CD14-positive monocyte (primary cell): ENCODE data around the gene KCNJ5. TPM values are rescaled to one million over a fixed set of nuclear protein-coding genes. Genes with fewer than 3 reads are reported as not detected.

ENCODE experiments used
- DNase-seq, 3 donors: peaks; one replicate each; pipeline ENCODE4 v3.0.0-alpha.2; 2011 to 2022
- H2AFZ ChIP-seq: 2 replicates; pipeline ENCODE4 v1.6.0; 2012; ENCODE audit warnings: mild to moderate bottlenecking, low read depth, low read length, inconsistent platforms; ENCODE audit not compliant: insufficient read depth, poor library complexity, severe bottlenecking
- H3K27ac ChIP-seq, 2 donors: 1 replicate in 1 of 2; 2 replicates in 1 of 2; pipeline ENCODE4 v1.5.1; 2012 to 2013; ENCODE audit warnings: low read length in 2 of 2, control low read depth in 1 of 2, inconsistent platforms in 1 of 2, low read depth in 1 of 2, mild to moderate bottlenecking in 1 of 2
- H3K27me3 ChIP-seq, 2 donors: one replicate each; pipeline versions ENCODE4 v1.6.0 to v1.6.1; 2011 to 2013; ENCODE audit warnings: low read length in 2 of 2; ENCODE audit not compliant: control insufficient read depth in 2 of 2, insufficient read depth in 2 of 2
- H3K36me3 ChIP-seq, 2 donors: replicated peaks in 1 of 2; 1 replicate in 1 of 2; 2 replicates in 1 of 2; pipeline versions ENCODE4 v1.5.1 to v1.6.1; 2012 to 2013; ENCODE audit warnings: low read length in 2 of 2, control low read depth in 1 of 2, inconsistent platforms in 1 of 2, mild to moderate bottlenecking in 1 of 2; ENCODE audit not compliant: insufficient read depth in 2 of 2, control insufficient read depth in 1 of 2
- H3K4me1 ChIP-seq, 2 donors: 1 replicate in 1 of 2; 2 replicates in 1 of 2; pipeline versions ENCODE4 v1.5.1 to v1.6.1; 2012 to 2013; ENCODE audit warnings: low read length in 2 of 2, control low read depth in 1 of 2, inconsistent platforms in 1 of 2, mild to moderate bottlenecking in 1 of 2, moderate library complexity in 1 of 2; ENCODE audit not compliant: insufficient read depth in 2 of 2, control insufficient read depth in 1 of 2
- H3K4me2 ChIP-seq: replicated peaks from 2 replicates; pipeline ENCODE3; 2012; ENCODE audit warnings: low read length, moderate library complexity, mild to moderate bottlenecking; ENCODE audit not compliant: poor library complexity, severe bottlenecking; ENCODE audit errors: extremely low read depth
- H3K4me3 ChIP-seq, 3 experiments: fragments of 200-600 bp in 1 of 3; sonication (generic) in 1 of 3; replicated peaks in 1 of 3; 1 replicate in 2 of 3; 2 replicates in 1 of 3; pipeline ENCODE4 v1.5.1; 2011 to 2013; ENCODE audit warnings: low read length in 3 of 3, mild to moderate bottlenecking in 3 of 3, control low read depth in 2 of 3, low read depth in 2 of 3, inconsistent platforms in 1 of 3, moderate library complexity in 1 of 3
- H3K79me2 ChIP-seq: 2 replicates; pipeline ENCODE4 v1.6.0; 2012; ENCODE audit warnings: mild to moderate bottlenecking, control low read depth, inconsistent platforms, low read length, moderate library complexity; ENCODE audit not compliant: insufficient read depth
- H3K9ac ChIP-seq: 2 replicates; pipeline ENCODE4 v1.6.0; 2017; ENCODE audit warnings: low read length, mild to moderate bottlenecking; ENCODE audit not compliant: insufficient read depth, poor library complexity, severe bottlenecking
- H3K9me3 ChIP-seq, 2 donors: replicated peaks in 1 of 2; 1 replicate in 1 of 2; 2 replicates in 1 of 2; pipeline versions ENCODE4 v1.5.1 to v1.6.1; 2012 to 2013; ENCODE audit warnings: low read length in 2 of 2, control low read depth in 1 of 2; ENCODE audit not compliant: control insufficient read depth in 1 of 2, insufficient read depth in 1 of 2
- H4K20me1 ChIP-seq: 2 replicates; pipeline ENCODE4 v1.6.0; 2012; ENCODE audit warnings: mild to moderate bottlenecking, low read length, control low read depth, moderate library complexity; ENCODE audit not compliant: insufficient read depth
- H3K27ac Mint-ChIP-seq, 7 donors: one replicate each; pipeline ENCODE4 v1.8.0; 2020; ENCODE audit warnings: mild to moderate bottlenecking in 7 of 7, mixed read lengths in 7 of 7, moderate library complexity in 6 of 7, inconsistent platforms in 2 of 7
- H3K27me3 Mint-ChIP-seq, 3 donors: one replicate each; pipeline ENCODE4 v1.8.0; 2021 to 2022; ENCODE audit warnings: low read depth in 3 of 3, mild to moderate bottlenecking in 3 of 3, mixed read lengths in 3 of 3, moderate library complexity in 3 of 3, inconsistent platforms in 1 of 3
- H3K36me3 Mint-ChIP-seq, 2 donors: one replicate each; pipeline ENCODE4 v1.8.0; 2020; ENCODE audit warnings: mixed read lengths in 2 of 2, inconsistent platforms in 1 of 2, mild to moderate bottlenecking in 1 of 2
- H3K4me1 Mint-ChIP-seq: one replicate; pipeline ENCODE4 v1.8.0; 2020; ENCODE audit warnings: mild to moderate bottlenecking, mixed read lengths
- H3K4me3 Mint-ChIP-seq, 2 donors: one replicate each; pipeline ENCODE4 v1.8.0; 2020; ENCODE audit warnings: mild to moderate bottlenecking in 2 of 2, mixed read lengths in 2 of 2, moderate library complexity in 1 of 2
- H3K9me3 Mint-ChIP-seq, 7 donors: one replicate each; pipeline ENCODE4 v1.8.0; 2020 to 2022; ENCODE audit warnings: mixed read lengths in 7 of 7, mild to moderate bottlenecking in 6 of 7, moderate library complexity in 6 of 7, inconsistent platforms in 2 of 7
- CTCF ChIP-seq: fragments of 200-600 bp; IDR thresholded peaks from one replicate; pipeline ENCODE4 v1.8.0; 2022; ENCODE audit warnings: antibody characterized with exemption, mild to moderate bottlenecking
- WGBS: methylation state at CpG from one replicate; pipeline ENCODE4 v1.1.5; 2013; ENCODE audit warnings: missing lambda C conversion rate; ENCODE audit not compliant: insufficient coverage; 5-methylcytosine and 5-hydroxymethylcytosine counted together
- intact Hi-C, 2 donors: fragments of 100-400 bp; cut with micrococcal nuclease; formaldehyde crosslinking; loops; one replicate each; pipeline versions ENCODE4 v1.15.0 to v1.15.1; 2023
- polyA plus RNA-seq, 3 donors: library from polyadenylated mRNA; depleted of rRNA in 1 of 3; unstranded in 2 of 3; stranded (reverse) in 1 of 3; fragments of 300-500 nt in 2 of 3; fragments of >200 nt in 1 of 3; fragmentation: Illumina TruSeq in 2 of 3; gene quantifications; 1 replicate in 2 of 3; 2 replicates in 1 of 3; pipeline ENCODE4 v1.2.3, GENCODE V29; 2012 to 2021

KCNJ5 gene
- polyA plus RNA-seq, 3 donors: 0.03 TPM; not detected in 2

- no peak for DNase-seq
- Histone ChIP-seq H3K4me1 (peaks cover 0 to 5% of the 10 kb centered on the region in 2 donors), H3K9me3 (no peaks in the 10 kb centered on the region), H4K20me1 (no peaks in the 10 kb centered on the region), H2AFZ (peak overlapping the region; percentile 41), H3K9ac (no peak overlapping the region), H3K79me2 (no peaks in the 10 kb centered on the region), H3K27me3 (no peaks in the 10 kb centered on the region), H3K36me3 (no peaks in the 10 kb centered on the region), H3K27ac (no peak overlapping the region), H3K4me3 (no peak overlapping the region), H3K4me2 (no peak overlapping the region)
- WGBS: 93% methylated on average over 10 of the region's 14 CpGs
- peaks cover 3 to 6% (median 5%) of the 10 kb centered on the region in 3 donors for H3K27me3 Mint-ChIP-seq
- no peak for TF ChIP-seq CTCF
- no peaks in the 10 kb centered on the region for H3K36me3 Mint-ChIP-seq
- intact Hi-C loops: no loop called here
- H3K9me3 Mint-ChIP-seq: no peaks in the 10 kb centered on the region
- H3K4me1 Mint-ChIP-seq: peaks cover 9% of the 10 kb centered on the region
- no peak overlapping the region for H3K27ac Mint-ChIP-seq
- no peak overlapping the region for H3K4me3 Mint-ChIP-seq
Observed at GRCh38 chr11:128941573-128942271, 50.6 kb downstream of the KCNJ5 start.

GRCh38 chr11:128942272-128942612, 51.1 kb downstream of the KCNJ5 start:
- H3K4me3 ChIP-seq: no peak overlapping the region
- no peaks in the 10 kb centered on the region for H3K27me3 ChIP-seq
- no peak for DNase-seq
- peaks cover 0 to 5% of the 10 kb centered on the region in 2 donors for H3K4me1 ChIP-seq
- no peak overlapping the region for H2AFZ ChIP-seq
- no peaks in the 10 kb centered on the region for H3K9me3 ChIP-seq
- no peak overlapping the region for H3K27ac ChIP-seq
- Mint-ChIP-seq H3K27ac (no peak overlapping the region), H3K4me1 (peaks cover 9% of the 10 kb centered on the region), H3K27me3 (peaks cover 3 to 6% (median 3%) of the 10 kb centered on the region in 3 donors), H3K9me3 (no peaks in the 10 kb centered on the region), H3K36me3 (no peaks in the 10 kb centered on the region), H3K4me3 (no peak overlapping the region)
- H3K36me3 ChIP-seq: no peaks in the 10 kb centered on the region
- no peak overlapping the region for H3K4me2 ChIP-seq
- TF ChIP-seq CTCF: no peak
- H3K79me2 ChIP-seq: no peaks in the 10 kb centered on the region
- H4K20me1 ChIP-seq: no peaks in the 10 kb centered on the region
- intact Hi-C loops: no loop called here
- no peak overlapping the region for H3K9ac ChIP-seq
- WGBS: 95% methylated on average over 13 of the region's 13 CpGs
